GM19455 (cell line): ENCODE data around the gene OAS3.
"Not testable (repeated sequence)": the region's sequence is repeated elsewhere in the genome, so short reads cannot be mapped to it uniquely, and the experiment has no call there.

ENCODE experiments used
- ATAC-seq: cut with Tn5 transposase; IDR thresholded peaks from one replicate; pipeline ENCODE4 v1.9.1; 2021; ENCODE audit not compliant: unreplicated experiment

OAS3 gene

GRCh38 chr12:112980491-112981158 lies 42.4 kb downstream of the OAS3 start:
- no peak for ATAC-seq

GRCh38 chr12:112985642-112986290 lies 47.5 kb downstream of the OAS3 start:
- ATAC-seq: no peak

GRCh38 chr12:112986291-112986800 lies 48.1 kb downstream of the OAS3 start:
- ATAC-seq: no peak

GRCh38 chr12:112987561-112987960 lies 49.3 kb downstream of the OAS3 start:
- ATAC-seq: no peak

- no peak for ATAC-seq
These were observed 50.0 kb downstream of the OAS3 start for GRCh38 chr12:112988224-112988623.

GRCh38 chr12:112988823-112989385 lies 50.6 kb downstream of the OAS3 start:
- ATAC-seq: not testable (repeated sequence)

GRCh38 chr12:112989806-112990205 lies 51.5 kb downstream of the OAS3 start:
- no peak for ATAC-seq

GRCh38 chr12:112992541-112993398 lies 54.5 kb downstream of the OAS3 start:
- no peak for ATAC-seq

GRCh38 chr12:112995008-112995407 lies 56.7 kb downstream of the OAS3 start:
- ATAC-seq: no peak

- no peak for ATAC-seq
These were observed 58.2 kb downstream of the OAS3 start for GRCh38 chr12:112996501-112996900.

GRCh38 chr12:112997506-112997905 lies 59.2 kb downstream of the OAS3 start:
- no peak for ATAC-seq

GRCh38 chr12:112998987-112999767 lies 60.9 kb downstream of the OAS3 start:
- peak; percentile 88 for ATAC-seq

- ATAC-seq: no peak
These were observed 62.2 kb downstream of the OAS3 start for GRCh38 chr12:113000433-113000832.

GRCh38 chr12:113002155-113002554 lies 63.9 kb downstream of the OAS3 start:
- ATAC-seq: no peak

GRCh38 chr12:113002676-113003075 lies 64.4 kb downstream of the OAS3 start:
- no peak for ATAC-seq

GRCh38 chr12:113003636-113004035 lies 65.4 kb downstream of the OAS3 start:
- no peak for ATAC-seq

GRCh38 chr12:113005762-113006161 lies 67.5 kb downstream of the OAS3 start:
- ATAC-seq: no peak

GRCh38 chr12:113006206-113006605 lies 67.9 kb downstream of the OAS3 start:
- no peak for ATAC-seq

GRCh38 chr12:113006641-113007040 lies 68.4 kb downstream of the OAS3 start:
- no peak for ATAC-seq

- no peak for ATAC-seq
These were observed 68.9 kb downstream of the OAS3 start for GRCh38 chr12:113007166-113007565.

- no peak for ATAC-seq
These were observed 72.4 kb downstream of the OAS3 start for GRCh38 chr12:113010701-113011100.
